Gastroesophageal sphincter (tissue), 4 donors: ENCODE results near the gene CD19. TPM values are rescaled to one million over a fixed set of nuclear protein-coding genes. Genes with fewer than 3 reads are reported as not detected.
A peak's percentile ranks its signal among the peaks of the same experiment; 100 is the strongest.
"Not testable (repeated sequence)": the region's sequence is repeated elsewhere in the genome, so short reads cannot be mapped to it uniquely, and the experiment has no call there.

Experiments
- ATAC-seq: fragments of 150-250 bp; one replicate; pipeline ENCODE4 v1.9.1; 2016; ENCODE audit warnings: mild to moderate bottlenecking, moderate library complexity
- H3K27ac ChIP-seq, 4 donors: fragments of 200-600 bp; sonication (generic) in 3 of 4; 1 replicate in 3 of 4; 2 replicates in 1 of 4; pipeline ENCODE4 v1.5.1; 2016 to 2019
- H3K27me3 ChIP-seq: fragments of 200-600 bp; sonication (generic); one replicate; pipeline ENCODE4 v1.5.1; 2019
- H3K36me3 ChIP-seq, 2 donors: fragments of 200-600 bp; sonication (generic); one replicate each; pipeline ENCODE4 v1.5.1; 2019; ENCODE audit warnings: control low read depth in 1 of 2
- H3K4me1 ChIP-seq, 3 donors: fragments of 200-600 bp; sonication (generic); 1 replicate in 2 of 3; 2 replicates in 1 of 3; pipeline ENCODE4 v1.5.1; 2016 to 2019; ENCODE audit warnings: control low read depth in 2 of 3
- H3K4me3 ChIP-seq, 2 donors: fragments of 200-600 bp; sonication (generic); one replicate each; pipeline ENCODE4 v1.5.1; 2019; ENCODE audit warnings: mild to moderate bottlenecking in 1 of 2, moderate library complexity in 1 of 2
- H3K9me3 ChIP-seq, 3 donors: fragments of 200-600 bp; sonication (generic); one replicate each; pipeline ENCODE4 v1.5.1; 2017 to 2019; ENCODE audit warnings: control low read depth in 2 of 3
- EP300 ChIP-seq: sonication (generic); formaldehyde crosslinking; IDR thresholded peaks from one replicate; pipeline ENCODE4 v1.6.1; 2017; ENCODE audit warnings: antibody characterized with exemption, mild to moderate bottlenecking
- POLR2A ChIP-seq, 2 donors: fragments of 450-650 bp; IDR thresholded peaks; one replicate each; pipeline ENCODE4 v1.6.1; 2017; ENCODE audit warnings: antibody characterized with exemption in 2 of 2, mild to moderate bottlenecking in 2 of 2, moderate library complexity in 1 of 2
- POLR2AphosphoS5 ChIP-seq: sonication (generic); formaldehyde crosslinking; IDR thresholded peaks from one replicate; pipeline ENCODE4 v1.6.1; 2017; ENCODE audit warnings: antibody characterized with exemption
- WGBS, 2 donors: methylation state at CpG; one replicate each; pipeline ENCODE4 v1.1.5; 2018; ENCODE audit warnings: low coverage in 1 of 2; 5-methylcytosine and 5-hydroxymethylcytosine counted together
- total RNA-seq, 4 donors: library from RNA; depleted of rRNA; stranded (reverse); fragments of >200 nt; gene quantifications; one replicate each; pipeline ENCODE4 v1.1.0, GENCODE V29; 2016
- TF ChIP-seq, protein P1 (sequence below), 4 experiments: fragments of 200-600 bp in 2 of 4; fragments of 450-650 bp in 2 of 4; sonication (generic) in 1 of 4; IDR thresholded peaks; one replicate each; pipeline ENCODE4 v1.5.1; 2017 to 2019; ENCODE audit warnings: antibody characterized with exemption in 4 of 4, mild to moderate bottlenecking in 2 of 4, moderate library complexity in 2 of 4

Gene CD19
- total RNA-seq, 4 donors from 2014 or later: not detected

DNA sequence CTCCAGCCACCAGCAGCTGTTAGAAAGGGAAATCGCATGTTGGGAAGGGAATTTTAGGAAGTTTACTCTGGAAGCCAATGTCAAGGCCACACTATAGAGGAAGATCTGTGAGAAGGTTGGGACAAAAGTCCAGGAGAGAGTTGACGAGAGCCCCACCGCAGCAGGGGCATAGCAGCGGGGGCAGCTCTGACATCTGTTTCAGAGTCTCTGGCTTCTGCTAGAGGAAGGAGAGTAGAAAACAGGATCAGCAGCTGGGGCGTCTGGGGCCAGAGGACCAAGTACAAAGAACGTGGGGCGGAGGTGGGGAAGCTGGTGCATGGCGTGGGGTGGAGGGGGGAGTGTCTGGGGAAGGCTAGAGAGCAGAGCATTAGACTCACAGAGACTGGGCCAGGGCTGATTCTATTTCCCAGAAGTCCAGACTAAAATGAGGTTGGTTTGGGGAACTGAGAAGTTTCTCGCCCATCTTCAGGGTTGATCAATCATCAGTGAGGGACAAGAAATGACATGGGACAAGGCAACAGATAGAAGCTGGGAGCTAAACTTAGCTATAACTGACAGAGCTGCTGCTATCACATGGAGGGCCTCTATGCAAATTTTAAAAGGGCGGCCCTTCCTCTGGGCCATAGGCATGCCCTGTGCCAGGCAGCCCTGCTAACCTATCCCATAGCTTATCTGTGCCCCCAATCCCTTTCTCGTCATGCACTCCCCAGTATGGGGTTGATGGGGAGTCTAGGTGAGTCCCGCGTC lies 7.9 kb upstream of the CD19 start:
- TF ChIP-seq EP300 (no peak), POLR2AphosphoS5 (no peak), POLR2A (IDR thresholded peaks at IDR 0.05) (no peak)
- TF ChIP-seq, protein P1, sequence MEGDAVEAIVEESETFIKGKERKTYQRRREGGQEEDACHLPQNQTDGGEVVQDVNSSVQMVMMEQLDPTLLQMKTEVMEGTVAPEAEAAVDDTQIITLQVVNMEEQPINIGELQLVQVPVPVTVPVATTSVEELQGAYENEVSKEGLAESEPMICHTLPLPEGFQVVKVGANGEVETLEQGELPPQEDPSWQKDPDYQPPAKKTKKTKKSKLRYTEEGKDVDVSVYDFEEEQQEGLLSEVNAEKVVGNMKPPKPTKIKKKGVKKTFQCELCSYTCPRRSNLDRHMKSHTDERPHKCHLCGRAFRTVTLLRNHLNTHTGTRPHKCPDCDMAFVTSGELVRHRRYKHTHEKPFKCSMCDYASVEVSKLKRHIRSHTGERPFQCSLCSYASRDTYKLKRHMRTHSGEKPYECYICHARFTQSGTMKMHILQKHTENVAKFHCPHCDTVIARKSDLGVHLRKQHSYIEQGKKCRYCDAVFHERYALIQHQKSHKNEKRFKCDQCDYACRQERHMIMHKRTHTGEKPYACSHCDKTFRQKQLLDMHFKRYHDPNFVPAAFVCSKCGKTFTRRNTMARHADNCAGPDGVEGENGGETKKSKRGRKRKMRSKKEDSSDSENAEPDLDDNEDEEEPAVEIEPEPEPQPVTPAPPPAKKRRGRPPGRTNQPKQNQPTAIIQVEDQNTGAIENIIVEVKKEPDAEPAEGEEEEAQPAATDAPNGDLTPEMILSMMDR (IDR thresholded peaks at IDR 0.05): no peak
- Histone ChIP-seq H3K4me1 (peaks cover 0 to 20% (median 6%) of the 10 kb centered on the region in 3 donors), H3K36me3 (peaks cover 0 to 23% of the 10 kb centered on the region in 2 donors), H3K27me3 (no peaks in the 10 kb centered on the region), H3K27ac (peak overlapping the region in 3 of 4 donors; percentile 88 to 99 (median 93)), H3K4me3 (peak overlapping the region in 1 of 2 donors; percentile 59), H3K9me3 (no peaks in the 10 kb centered on the region)
- no peak for ATAC-seq
- 60 to 85% methylated on average over 8 to 12 of the region's 13 CpGs for WGBS, 2 donors

DNA sequence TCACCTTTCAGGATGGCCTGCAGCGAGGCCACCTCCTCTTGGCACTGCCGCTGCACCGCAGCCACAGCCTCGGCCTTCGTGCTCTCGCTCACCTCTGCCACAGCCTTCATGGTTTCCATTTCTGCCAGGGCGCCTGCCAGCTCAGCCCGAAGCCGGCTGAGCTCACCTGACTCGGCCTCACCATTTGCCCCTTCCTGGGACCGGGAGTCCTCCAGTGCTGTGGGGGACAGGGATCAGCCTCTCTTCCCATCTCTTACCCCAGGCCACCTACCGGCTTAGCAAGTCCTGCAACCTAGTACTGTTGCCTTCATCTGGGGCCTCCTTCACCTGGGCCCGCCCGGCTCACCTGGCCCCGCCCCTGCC lies 7.4 kb upstream of the CD19 start:
- Histone ChIP-seq H3K27me3 (no peaks in the 10 kb centered on the region), H3K4me1 (peaks cover 0 to 20% (median 6%) of the 10 kb centered on the region in 3 donors), H3K36me3 (peaks cover 0 to 18% of the 10 kb centered on the region in 2 donors), H3K9me3 (no peaks in the 10 kb centered on the region), H3K27ac (peak overlapping the region in 3 of 4 donors; percentile 88 to 99 (median 93)), H3K4me3 (peak overlapping the region; percentile 59 to 80)
- WGBS, 2 donors: 13 to 15% methylated on average over 1 to 6 of the region's 15 CpGs
- ATAC-seq: no peak
- TF ChIP-seq POLR2A (IDR thresholded peaks at IDR 0.05) (no peak), POLR2AphosphoS5 (no peak), EP300 (no peak)
- TF ChIP-seq, protein P1 (IDR thresholded peaks at IDR 0.05): no peak

DNA sequence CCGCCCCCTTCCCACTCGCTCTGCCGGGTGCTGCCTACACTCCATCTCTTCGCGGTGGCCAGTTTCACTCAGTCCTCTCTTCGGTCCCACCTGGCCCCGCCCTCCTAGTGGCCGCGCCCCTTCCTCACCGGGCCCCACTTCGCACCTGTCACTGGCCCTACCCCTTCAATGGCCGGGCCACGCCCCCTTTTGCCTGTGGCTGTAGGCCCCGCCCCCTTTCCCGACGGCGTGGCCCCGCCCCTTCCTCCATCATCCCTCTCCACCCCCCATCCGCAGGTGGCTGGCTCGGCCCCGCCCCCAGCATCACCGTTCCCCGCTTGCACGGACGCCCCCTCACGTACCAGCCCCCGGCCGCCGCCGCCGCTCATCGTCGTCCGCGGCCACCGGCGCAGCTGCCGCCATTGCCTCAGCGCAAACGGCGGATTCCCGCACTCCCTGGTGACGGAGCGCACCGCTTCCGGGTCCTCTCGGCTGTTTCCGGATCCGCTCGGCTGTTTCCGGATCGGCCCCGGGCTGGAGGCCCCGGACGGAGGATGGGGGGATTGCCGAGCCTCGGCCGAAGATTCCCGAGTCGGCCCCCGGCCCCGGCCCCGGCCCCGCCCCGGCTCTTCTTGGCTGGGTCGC lies 6.9 kb upstream of the CD19 start, which contains the start of gene RABEP2:
Gene RABEP2 (minus strand): TSS at position 477 of the 624 bp plus-strand sequence. CDS start 75 bp downstream, at position 402.
- peaks cover 0 to 20% (median 6%) of the 10 kb centered on the region in 3 donors for H3K4me1 ChIP-seq
- peaks cover 0 to 13% of the 10 kb centered on the region in 2 donors for H3K36me3 ChIP-seq
- peak within 1 kb of the TSS; percentile 59 to 80 for H3K4me3 ChIP-seq
- H3K9me3 ChIP-seq: no peaks in the 10 kb centered on the region
- H3K27me3 ChIP-seq: no peaks in the 10 kb centered on the region
- TF ChIP-seq EP300: no peak
- TF ChIP-seq POLR2A (IDR thresholded peaks at IDR 0.05): peak in 1 of 2 donors; percentile 60
- TF ChIP-seq, protein P1 (IDR thresholded peaks at IDR 0.05): no peak
- peak; percentile 41 for TF ChIP-seq POLR2AphosphoS5
- peak within 1 kb of the TSS; percentile 85 to 99 (median 90) for H3K27ac ChIP-seq
- ATAC-seq: peak; percentile 93
- WGBS, 2 donors: 1 to 3% methylated on average over 5 to 18 of the region's 66 CpGs

DNA sequence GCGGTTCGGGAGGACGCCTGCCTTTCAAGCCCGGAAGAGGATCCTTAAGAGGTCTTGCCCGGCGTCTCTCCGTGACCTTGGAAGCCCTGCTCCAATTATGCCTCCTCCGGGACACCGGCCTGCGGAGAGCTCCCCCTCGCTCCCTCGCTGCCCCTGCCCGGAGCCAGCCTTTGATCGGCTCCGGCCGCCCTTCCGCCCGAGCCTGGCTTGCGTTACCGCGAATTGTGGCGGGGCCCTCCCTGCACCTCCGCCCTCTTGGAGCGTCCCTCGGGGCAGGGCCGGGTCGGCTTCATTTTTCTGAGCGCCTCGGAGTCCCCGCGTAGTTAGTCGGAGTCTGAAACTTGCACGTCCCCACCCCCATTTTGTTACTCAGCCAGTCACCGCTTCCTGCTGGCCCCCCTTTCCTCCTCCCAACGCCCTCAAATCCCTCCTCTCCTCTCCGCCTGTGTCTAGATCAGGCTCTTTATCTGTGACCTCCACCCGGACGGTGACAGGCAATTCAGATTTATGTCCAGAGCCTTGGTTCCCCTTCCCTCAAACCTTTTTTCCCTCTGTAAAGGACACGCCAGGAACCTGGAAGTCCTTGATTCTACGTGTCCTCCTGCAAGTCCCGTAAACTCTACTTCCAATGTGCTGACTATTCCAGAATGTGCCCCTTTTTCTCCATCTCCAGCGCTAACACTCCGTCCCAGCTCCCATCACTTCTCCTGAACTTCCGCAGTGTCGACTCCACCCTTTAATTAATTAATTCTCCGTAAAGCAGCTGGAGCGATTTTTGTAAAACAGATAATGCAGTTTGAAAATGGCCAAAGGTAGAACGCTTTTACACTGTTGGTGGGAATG lies 6.2 kb upstream of the CD19 start:
- Histone ChIP-seq H3K27ac (peak overlapping the region; percentile 85 to 99 (median 90)), H3K9me3 (no peaks in the 10 kb centered on the region), H3K27me3 (no peaks in the 10 kb centered on the region), H3K36me3 (peaks cover 0 to 8% of the 10 kb centered on the region in 2 donors), H3K4me1 (peaks cover 0 to 20% (median 6%) of the 10 kb centered on the region in 3 donors), H3K4me3 (peak overlapping the region; percentile 59 to 80)
- ATAC-seq: peak; percentile 79
- TF ChIP-seq, protein P1 (IDR thresholded peaks at IDR 0.05): peak in 1 of 4 experiments; percentile 18
- TF ChIP-seq POLR2A (IDR thresholded peaks at IDR 0.05) (peak; percentile 43 to 60), EP300 (no peak), POLR2AphosphoS5 (no peak)
- WGBS, 2 donors: 1% methylated on average over 20 to 35 of the region's 48 CpGs

DNA sequence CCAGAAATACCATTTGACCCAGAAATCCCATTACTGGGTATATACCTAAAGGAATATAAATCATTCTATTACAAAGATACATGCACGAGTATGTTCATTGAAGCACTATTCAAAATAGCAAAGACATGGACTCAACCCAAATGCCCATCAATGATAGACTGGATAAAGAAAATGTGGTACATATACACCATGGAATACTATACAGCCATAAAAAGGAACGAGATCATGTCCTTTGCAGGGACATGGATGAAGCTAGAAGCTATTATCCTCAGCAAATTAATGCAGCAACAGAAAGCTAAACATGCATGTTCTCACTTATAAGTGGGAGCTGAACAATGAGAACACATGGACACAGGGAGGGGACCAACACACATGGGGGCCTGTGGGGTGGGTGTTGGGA lies 5.5 kb upstream of the CD19 start:
- not testable (repeated sequence) for ATAC-seq, H3K27me3 ChIP-seq, H3K36me3 ChIP-seq, H3K9me3 ChIP-seq
- Histone ChIP-seq H3K4me3 (peak overlapping the region in 1 of 2 donors; percentile 59), H3K4me1 (peaks cover 0 to 20% (median 6%) of the 10 kb centered on the region in 3 donors), H3K27ac (peak overlapping the region in 3 of 4 donors; percentile 88 to 99 (median 93))
- WGBS, 2 donors: 42 to 58% methylated on average over 1 to 2 of the region's 2 CpGs
